Brain microvascular endothelial cell (primary cell): Measurements from ENCODE around the gene DHDH.

ENCODE experiments used
- DNase-seq: peaks from one replicate; pipeline ENCODE4 v3.0.0-alpha.2; 2020
- H3K27ac ChIP-seq: fragments of 250-450 bp; sonication (Bioruptor Pico); 2 replicates; pipeline ENCODE4 v1.5.1; 2020; ENCODE audit warnings: mild to moderate bottlenecking, moderate library complexity
- H3K27me3 ChIP-seq: fragments of 250-450 bp; sonication (Bioruptor Pico); replicated peaks from 2 replicates; pipeline ENCODE4 v1.5.1; 2020; ENCODE audit warnings: mild to moderate bottlenecking
- H3K36me3 ChIP-seq: fragments of 250-450 bp; sonication (Bioruptor Pico); replicated peaks from 2 replicates; pipeline ENCODE4 v1.5.1; 2020; ENCODE audit warnings: mild to moderate bottlenecking
- H3K4me3 ChIP-seq: 2 replicates; pipeline ENCODE4 v1.5.1; 2011; ENCODE audit warnings: low read depth, mild to moderate bottlenecking, control low read depth, low read length, moderate library complexity
- CTCF ChIP-seq: IDR thresholded peaks from 2 replicates; pipeline ENCODE4 v1.5.1; 2011; ENCODE audit warnings: low read depth, mild to moderate bottlenecking, moderate library complexity, low read length, control low read depth, inconsistent platforms; ENCODE audit errors: missing control alignments
- in situ Hi-C: cut with HindIII; loops from 2 replicates; pipeline ENCODE4 v1.10.0; 2017; ENCODE audit warnings: low sequenced_read_pairs, low pct_ligation_motif_present

The DHDH gene

DNA sequence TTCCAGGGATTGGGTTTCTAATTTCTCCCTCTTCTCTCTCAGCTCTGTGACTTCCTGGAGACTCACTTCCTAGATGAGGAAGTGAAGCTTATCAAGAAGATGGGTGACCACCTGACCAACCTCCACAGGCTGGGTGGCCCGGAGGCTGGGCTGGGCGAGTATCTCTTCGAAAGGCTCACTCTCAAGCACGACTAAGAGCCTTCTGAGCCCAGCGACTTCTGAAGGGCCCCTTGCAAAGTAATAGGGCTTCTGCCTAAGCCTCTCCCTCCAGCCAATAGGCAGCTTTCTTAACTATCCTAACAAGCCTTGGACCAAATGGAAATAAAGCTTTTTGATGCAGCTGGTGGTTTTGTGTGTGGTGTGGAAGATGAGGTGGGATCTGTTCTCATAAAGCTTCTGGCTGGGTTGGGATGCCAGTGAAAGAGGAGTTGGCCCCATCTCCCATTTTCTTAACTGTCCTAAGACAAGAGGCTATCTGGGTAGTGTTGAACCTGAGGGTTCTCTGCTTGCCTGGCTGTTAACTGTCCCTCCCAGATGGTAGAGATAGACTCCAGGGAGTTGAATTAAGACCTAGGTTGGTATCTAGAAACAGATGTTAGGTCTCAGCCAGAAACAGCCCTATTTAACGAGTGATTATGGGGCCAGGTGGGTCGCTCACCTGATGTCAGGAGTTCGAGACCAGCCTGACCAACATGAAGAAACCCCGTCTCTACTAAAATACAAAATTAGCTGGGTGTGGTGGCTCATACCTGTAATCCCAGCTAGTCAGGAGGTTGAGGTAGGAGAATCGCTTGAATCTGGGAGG is 33.2 kb downstream of the DHDH start:
- H3K36me3 ChIP-seq, result peaks cover 53% of the 10 kb centered on the region

DNA sequence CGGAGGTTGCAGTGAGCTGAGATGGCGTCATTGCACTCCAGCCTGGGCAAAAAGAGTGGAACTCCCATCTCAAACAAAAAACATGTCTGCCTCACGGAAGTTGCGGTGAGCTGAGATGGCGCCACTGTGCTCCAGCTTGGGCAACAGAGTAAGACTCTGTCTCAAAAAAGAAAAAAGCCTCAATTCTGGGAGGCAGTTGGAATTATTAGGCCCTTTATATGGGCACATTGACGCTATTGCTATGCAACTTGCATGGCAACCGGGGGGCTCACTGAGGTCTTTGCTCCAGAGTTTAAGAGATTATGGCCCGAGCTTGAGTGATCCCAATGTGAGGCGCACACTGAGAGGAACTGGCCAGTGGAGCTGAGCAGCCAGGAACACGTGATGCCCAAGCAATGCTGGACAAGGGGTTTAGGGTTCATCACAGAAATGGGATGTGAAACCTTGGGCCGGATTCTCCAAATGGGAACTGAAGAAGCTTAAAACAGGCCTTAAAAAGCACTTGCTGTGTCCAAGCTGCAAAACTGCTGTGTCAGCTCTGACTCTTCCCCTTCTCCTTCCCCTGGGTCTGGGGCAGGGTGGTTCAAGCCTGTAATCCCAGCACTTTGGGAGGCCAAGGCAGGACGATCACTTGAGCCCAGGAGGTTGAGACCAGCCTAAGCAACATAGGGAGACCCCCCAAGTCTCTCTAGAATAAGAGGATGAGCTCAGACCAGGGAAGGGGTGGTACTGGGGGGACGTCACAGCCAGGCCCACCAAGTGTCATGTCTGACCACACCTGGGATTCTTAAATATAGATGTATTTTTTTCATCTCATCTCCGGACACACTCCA is 34.1 kb downstream of the DHDH start:
- in situ Hi-C loops, result no loop called here
- Histone ChIP-seq H3K4me3 (no peak overlapping the region), H3K27ac (no peak overlapping the region), H3K27me3 (no peaks in the 10 kb centered on the region), H3K36me3 (peaks cover 53% of the 10 kb centered on the region)
- no peak for TF ChIP-seq CTCF
- no peak for DNase-seq

More for the DNA sequence above, 33.2 kb downstream of the DHDH start:
- no peaks in the 10 kb centered on the region for H3K27me3 ChIP-seq
- DNase-seq, result no peak
- TF ChIP-seq CTCF, result no peak
- H3K4me3 ChIP-seq, result peak overlapping the region; percentile 79
- in situ Hi-C loops, result no loop called here
- H3K27ac ChIP-seq, result no peak overlapping the region

DNA sequence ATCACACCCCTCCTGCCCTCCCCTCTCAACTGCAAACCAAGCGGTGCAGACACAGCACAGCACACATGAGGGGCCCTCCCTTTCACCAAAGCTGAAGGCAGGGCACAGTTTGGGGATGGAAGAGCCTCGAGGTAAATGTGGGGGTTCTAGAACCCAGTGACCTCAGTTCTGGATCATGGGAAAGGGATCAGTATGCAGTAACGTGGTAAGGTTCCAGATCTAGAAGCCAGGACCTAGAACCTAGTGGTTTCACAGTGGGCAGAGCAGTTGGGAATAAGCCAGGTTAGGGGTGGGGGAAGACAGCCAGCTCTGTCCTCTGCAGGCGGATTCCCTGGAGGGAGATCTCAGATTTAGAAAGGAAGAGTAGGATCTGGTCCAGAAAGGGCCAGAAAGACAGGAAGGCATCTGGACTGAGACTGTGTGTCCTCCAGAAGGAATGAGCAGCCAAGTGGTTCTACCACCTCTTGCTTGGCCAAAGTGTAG is 34.7 kb downstream of the DHDH start:
- H3K36me3 ChIP-seq, result peaks cover 56% of the 10 kb centered on the region
- H3K27me3 ChIP-seq, result no peaks in the 10 kb centered on the region
- no peak for DNase-seq
- H3K27ac ChIP-seq, result no peak overlapping the region
- in situ Hi-C loops, result no loop called here
- no peak for TF ChIP-seq CTCF
- H3K4me3 ChIP-seq, result no peak overlapping the region

DNA sequence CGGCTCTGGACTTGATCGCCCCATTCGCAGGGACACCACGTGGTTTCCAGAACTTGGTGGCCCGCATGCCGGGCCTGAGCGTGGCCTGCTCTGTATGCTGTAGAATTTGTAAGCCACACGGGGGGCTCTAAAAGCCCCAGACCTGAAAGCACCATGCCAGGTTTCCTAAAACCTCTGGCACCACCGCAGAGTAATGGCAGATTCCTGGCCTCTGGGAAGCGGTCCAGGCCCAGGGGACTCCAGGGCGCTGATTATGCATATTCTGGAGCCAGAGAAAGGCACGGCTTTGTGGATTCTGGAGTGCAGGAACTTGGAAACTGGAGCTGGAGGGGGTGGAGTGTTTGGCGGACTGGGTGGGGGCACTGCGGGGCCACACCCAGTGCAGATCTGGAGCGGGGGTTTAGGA is 35.3 kb downstream of the DHDH start:
- peaks cover 60% of the 10 kb centered on the region for H3K36me3 ChIP-seq
- in situ Hi-C loops, result no loop called here
- no peaks in the 10 kb centered on the region for H3K27me3 ChIP-seq
- no peak overlapping the region for H3K4me3 ChIP-seq
- TF ChIP-seq CTCF, result no peak
- no peak overlapping the region for H3K27ac ChIP-seq
- no peak for DNase-seq

DNA sequence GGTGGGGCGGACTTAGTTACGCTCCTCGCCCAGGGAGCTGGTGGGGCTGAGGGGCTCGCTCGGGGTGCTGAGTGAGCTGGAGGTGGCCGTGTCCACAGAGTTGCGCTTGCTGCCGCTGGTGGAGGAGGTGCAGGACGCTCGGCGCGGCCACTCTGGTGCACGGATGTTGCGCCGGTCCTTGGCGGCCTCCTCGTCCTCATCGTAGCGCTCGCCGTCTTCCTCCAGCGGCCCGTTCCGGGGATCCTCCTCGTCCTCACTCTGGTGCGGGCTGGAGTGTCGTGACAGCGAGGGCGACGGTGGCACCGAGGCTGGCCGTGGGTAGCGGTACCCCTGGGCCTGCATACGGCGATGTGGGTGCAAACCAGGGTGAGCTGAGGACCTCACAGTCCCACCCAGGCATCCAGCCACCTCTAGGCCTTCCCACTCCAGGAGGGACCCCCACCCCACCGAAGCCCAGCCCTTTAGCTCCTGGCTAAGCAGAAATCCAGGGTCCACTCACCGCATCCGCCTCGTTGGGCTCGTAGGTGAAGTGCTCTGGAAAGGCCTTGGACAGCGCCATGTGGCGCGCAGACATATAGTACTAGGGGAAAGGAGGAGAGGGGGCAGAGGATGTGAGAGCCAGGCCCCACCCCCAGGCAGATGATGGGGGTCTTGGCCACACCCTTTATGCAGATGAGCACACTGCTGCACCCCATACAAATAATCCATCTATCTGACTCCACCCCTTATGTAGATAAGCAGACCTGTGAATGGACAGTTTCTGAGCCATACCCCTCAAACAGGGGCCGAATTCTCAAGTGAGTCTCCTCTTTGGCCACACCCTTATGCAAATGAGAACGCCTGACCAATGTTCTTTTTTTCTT is 36.0 kb downstream of the DHDH start:
- Histone ChIP-seq H3K4me3 (no peak overlapping the region), H3K36me3 (peaks cover 66% of the 10 kb centered on the region), H3K27ac (no peak overlapping the region), H3K27me3 (no peaks in the 10 kb centered on the region)
- DNase-seq, result no peak
- in situ Hi-C loops, result no loop called here
- no peak for TF ChIP-seq CTCF
